Measurements from ENCODE around the gene SPEF2.

The SPEF2 gene

DNA sequence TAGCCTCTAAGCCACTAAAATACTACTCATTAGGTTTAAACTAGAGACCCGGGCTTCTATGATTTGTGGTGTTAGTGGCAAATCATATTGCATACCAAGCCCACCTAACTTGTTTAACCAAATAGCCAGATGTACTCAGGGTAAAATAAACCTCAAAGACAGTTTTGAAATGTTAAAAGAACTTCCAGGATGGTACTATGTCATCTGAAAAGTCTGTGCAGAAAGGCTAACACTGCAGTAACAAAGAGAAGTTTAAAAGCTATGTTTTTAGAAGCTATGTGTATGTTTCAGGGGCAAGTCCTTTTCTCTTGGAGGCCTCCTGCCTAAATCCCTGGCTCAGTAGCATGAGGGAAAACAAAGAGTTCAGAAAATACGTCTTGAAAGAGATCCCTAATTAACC, 154.2 kb downstream of the SPEF2 start:
- Histone ChIP-seq H3F3A (ENCODE audit: control insufficient read depth, insufficient read depth) (no peaks in the 10 kb centered on the region), H3K27ac (ENCODE audit: low read depth, low read length) (no peak overlapping the region), H3K27me3 (ENCODE audit: control insufficient read depth, low read length) (no peaks in the 10 kb centered on the region), H3K79me2 (ENCODE audit: control insufficient read depth, low read length) (no peaks in the 10 kb centered on the region), H3K9me2 (replicated peaks; ENCODE audit: control insufficient read depth, low read length) (no peaks in the 10 kb centered on the region; the same call in 1 of the 2 replicates), H3K36me3 (ENCODE audit: control insufficient read depth, low read length) (no peaks in the 10 kb centered on the region), H3K4me3 (ENCODE audit: low read length) (no peak overlapping the region), H3K4me1 (ENCODE audit: control insufficient read depth, low read length) (no peaks in the 10 kb centered on the region), H4K20me1 (ENCODE audit: control insufficient read depth, insufficient read depth, low read depth, low read length) (no peaks in the 10 kb centered on the region), H3K4me2 (ENCODE audit: low read length) (no peak overlapping the region), H3K9me3 (ENCODE audit: control insufficient read depth, insufficient read depth, low read length) (no peaks in the 10 kb centered on the region)
- no peak for TF ChIP-seq EZH2phosphoT487 (IDR thresholded peaks at IDR 0.05; ENCODE audit: borderline replicate concordance, low read length)
- TF ChIP-seq, protein P1, sequence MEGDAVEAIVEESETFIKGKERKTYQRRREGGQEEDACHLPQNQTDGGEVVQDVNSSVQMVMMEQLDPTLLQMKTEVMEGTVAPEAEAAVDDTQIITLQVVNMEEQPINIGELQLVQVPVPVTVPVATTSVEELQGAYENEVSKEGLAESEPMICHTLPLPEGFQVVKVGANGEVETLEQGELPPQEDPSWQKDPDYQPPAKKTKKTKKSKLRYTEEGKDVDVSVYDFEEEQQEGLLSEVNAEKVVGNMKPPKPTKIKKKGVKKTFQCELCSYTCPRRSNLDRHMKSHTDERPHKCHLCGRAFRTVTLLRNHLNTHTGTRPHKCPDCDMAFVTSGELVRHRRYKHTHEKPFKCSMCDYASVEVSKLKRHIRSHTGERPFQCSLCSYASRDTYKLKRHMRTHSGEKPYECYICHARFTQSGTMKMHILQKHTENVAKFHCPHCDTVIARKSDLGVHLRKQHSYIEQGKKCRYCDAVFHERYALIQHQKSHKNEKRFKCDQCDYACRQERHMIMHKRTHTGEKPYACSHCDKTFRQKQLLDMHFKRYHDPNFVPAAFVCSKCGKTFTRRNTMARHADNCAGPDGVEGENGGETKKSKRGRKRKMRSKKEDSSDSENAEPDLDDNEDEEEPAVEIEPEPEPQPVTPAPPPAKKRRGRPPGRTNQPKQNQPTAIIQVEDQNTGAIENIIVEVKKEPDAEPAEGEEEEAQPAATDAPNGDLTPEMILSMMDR (IDR thresholded peaks at IDR 0.05; ENCODE audit: low read depth, low read length, poor library complexity, severe bottlenecking) = no peak

DNA sequence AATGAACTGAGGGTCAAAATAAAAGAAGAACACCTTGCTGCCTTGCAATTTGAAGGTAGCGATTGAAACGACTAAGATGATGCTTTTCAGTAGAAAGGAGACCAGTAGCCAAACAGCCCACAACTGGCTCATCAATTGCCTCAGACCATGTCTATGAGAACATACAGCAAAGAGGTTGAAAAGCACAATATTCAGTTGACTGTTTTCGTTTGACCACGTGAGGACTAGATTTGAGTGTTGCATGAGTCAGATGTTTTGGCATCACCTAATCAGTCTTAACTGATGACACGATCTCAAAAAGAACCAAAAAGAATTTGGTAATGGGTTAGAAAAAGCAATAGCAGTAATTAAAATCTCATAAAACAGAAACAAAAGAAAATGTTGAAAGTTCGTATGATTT, 156.3 kb downstream of the SPEF2 start:
- Histone ChIP-seq H3K27ac (ENCODE audit: low read depth, low read length) (no peak overlapping the region), H3K79me2 (ENCODE audit: control insufficient read depth, low read length) (no peaks in the 10 kb centered on the region), H3K36me3 (ENCODE audit: control insufficient read depth, low read length) (no peaks in the 10 kb centered on the region), H3F3A (ENCODE audit: control insufficient read depth, insufficient read depth) (no peaks in the 10 kb centered on the region), H3K4me1 (ENCODE audit: control insufficient read depth, low read length) (peaks cover 3% of the 10 kb centered on the region; the same call in 1 of the 2 replicates), H3K9me2 (replicated peaks; ENCODE audit: control insufficient read depth, low read length) (no peaks in the 10 kb centered on the region), H3K4me3 (ENCODE audit: low read length) (no peak overlapping the region), H3K9me3 (ENCODE audit: control insufficient read depth, insufficient read depth, low read length) (no peaks in the 10 kb centered on the region), H3K4me2 (ENCODE audit: low read length) (no peak overlapping the region), H4K20me1 (ENCODE audit: control insufficient read depth, insufficient read depth, low read depth, low read length) (no peaks in the 10 kb centered on the region), H3K27me3 (ENCODE audit: control insufficient read depth, low read length) (no peaks in the 10 kb centered on the region)
- TF ChIP-seq EZH2phosphoT487 (IDR thresholded peaks at IDR 0.05; ENCODE audit: borderline replicate concordance, low read length) = no peak
- TF ChIP-seq, protein P1 (IDR thresholded peaks at IDR 0.05; ENCODE audit: low read depth, low read length, poor library complexity, severe bottlenecking) = no peak

DNA sequence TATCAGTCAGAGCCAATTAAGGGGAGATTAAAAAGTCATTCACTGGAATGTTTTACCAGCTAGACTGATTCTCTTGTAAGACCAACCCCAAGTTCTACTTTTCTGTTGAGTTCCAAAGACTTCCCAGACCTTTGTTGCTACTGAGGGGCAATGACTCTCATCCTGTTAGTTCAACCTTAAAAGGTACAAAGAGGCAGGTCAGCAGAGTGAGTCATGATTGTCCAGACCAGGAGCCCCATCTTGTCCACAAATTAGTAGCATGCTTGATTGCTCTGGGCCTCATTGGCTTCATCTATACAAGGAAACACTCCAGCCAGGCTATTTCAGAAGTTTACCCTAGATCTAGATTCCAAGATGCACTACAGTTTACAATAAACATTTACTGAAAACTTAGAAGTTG, 159.1 kb downstream of the SPEF2 start:
- H4K20me1 ChIP-seq (ENCODE audit: control insufficient read depth, insufficient read depth, low read depth, low read length) = no peaks in the 10 kb centered on the region

More for the DNA sequence above, 159.1 kb downstream of the SPEF2 start:
- Histone ChIP-seq H3K4me2 (ENCODE audit: low read length) (no peak overlapping the region), H3K36me3 (ENCODE audit: control insufficient read depth, low read length) (no peaks in the 10 kb centered on the region), H3K9me2 (replicated peaks; ENCODE audit: control insufficient read depth, low read length) (no peaks in the 10 kb centered on the region), H3K79me2 (ENCODE audit: control insufficient read depth, low read length) (no peaks in the 10 kb centered on the region), H3K9me3 (ENCODE audit: control insufficient read depth, insufficient read depth, low read length) (no peaks in the 10 kb centered on the region), H3K4me1 (ENCODE audit: control insufficient read depth, low read length) (peaks cover 19% of the 10 kb centered on the region), H3K27me3 (ENCODE audit: control insufficient read depth, low read length) (no peaks in the 10 kb centered on the region), H3K27ac (ENCODE audit: low read depth, low read length) (no peak overlapping the region), H3K4me3 (ENCODE audit: low read length) (no peak overlapping the region), H3F3A (ENCODE audit: control insufficient read depth, insufficient read depth) (no peaks in the 10 kb centered on the region)
- TF ChIP-seq, protein P1 (IDR thresholded peaks at IDR 0.05; ENCODE audit: low read depth, low read length, poor library complexity, severe bottlenecking) = no peak
- no peak for TF ChIP-seq EZH2phosphoT487 (IDR thresholded peaks at IDR 0.05; ENCODE audit: borderline replicate concordance, low read length)

All from DOHH2 (cell line).